GM04503 (cell line): ENCODE measurements around the gene FRS3.
"Not testable (repeated sequence)": the region's sequence is repeated elsewhere in the genome, so short reads cannot be mapped to it uniquely, and the experiment has no call there.

Experiments used
- DNase-seq: peaks from one replicate; pipeline ENCODE4 v3.0.0-alpha.2; 2012; ENCODE audit warnings: low read depth

FRS3 gene

GRCh38 chr6:41779788-41780550, at the start of gene FRS3:
Gene FRS3 (minus strand): TSS chr6:41779900. CDS start chr6:41776987, 2,913 bp downstream.
- DNase-seq = no peak

GRCh38 chr6:41826343-41827022, 46.8 kb upstream of the FRS3 start:
- no peak for DNase-seq

GRCh38 chr6:41824571-41825569, 45.2 kb upstream of the FRS3 start:
- no peak for DNase-seq

- no peak for DNase-seq
Observed at GRCh38 chr6:41823178-41823577, 43.5 kb upstream of the FRS3 start.

GRCh38 chr6:41822021-41822420, 42.3 kb upstream of the FRS3 start:
- DNase-seq = no peak

- DNase-seq = no peak
Observed at GRCh38 chr6:41821266-41821665, 41.6 kb upstream of the FRS3 start.

GRCh38 chr6:41818271-41819054, 38.8 kb upstream of the FRS3 start:
- no peak for DNase-seq

- no peak for DNase-seq
Observed at GRCh38 chr6:41815587-41815986, 35.9 kb upstream of the FRS3 start.

GRCh38 chr6:41814629-41815028, 34.9 kb upstream of the FRS3 start:
- DNase-seq = no peak

GRCh38 chr6:41813956-41814355, 34.3 kb upstream of the FRS3 start:
- DNase-seq = no peak

GRCh38 chr6:41813469-41813868, 33.8 kb upstream of the FRS3 start:
- no peak for DNase-seq

- not testable (repeated sequence) for DNase-seq
Observed at GRCh38 chr6:41811946-41812345, 32.2 kb upstream of the FRS3 start.

GRCh38 chr6:41811095-41811494, 31.4 kb upstream of the FRS3 start:
- no peak for DNase-seq

- no peak for DNase-seq
Observed at GRCh38 chr6:41805830-41806774, 26.4 kb upstream of the FRS3 start.

GRCh38 chr6:41801380-41801779, 21.7 kb upstream of the FRS3 start:
- no peak for DNase-seq

- DNase-seq = no peak
Observed at GRCh38 chr6:41799559-41799911, 19.8 kb upstream of the FRS3 start.

- DNase-seq = no peak
Observed at GRCh38 chr6:41798901-41799558, 19.3 kb upstream of the FRS3 start.

GRCh38 chr6:41796474-41796873, 16.8 kb upstream of the FRS3 start:
- DNase-seq = no peak

- DNase-seq = no peak
Observed at GRCh38 chr6:41791984-41792383, 12.3 kb upstream of the FRS3 start.

GRCh38 chr6:41791305-41791704, 11.6 kb upstream of the FRS3 start:
- DNase-seq = no peak
